CD4-positive, alpha-beta T cell treated with Interleukin-15 for 1 hour (primary cell): ENCODE data around the gene C4B.
"Not testable (repeated sequence)": the region's sequence is repeated elsewhere in the genome, so short reads cannot be mapped to it uniquely, and the experiment has no call there.

ENCODE experiments used
- DNase-seq: peaks from one replicate; pipeline ENCODE4 v3.0.0-alpha.2; 2020

The C4B gene

GRCh38 chr6:32014547-32014946 is at the start of gene C4B:
TSS of gene C4B (plus strand) at chr6:32014795. CDS start at chr6:32014846, 51 bp downstream.
- not testable (repeated sequence) for DNase-seq

- no peak for DNase-seq
These were observed 48.9 kb upstream of the C4B start for GRCh38 chr6:31965700-31966099.

GRCh38 chr6:31966506-31966905 is 48.1 kb upstream of the C4B start:
- DNase-seq: no peak

GRCh38 chr6:31966997-31967925 is 47.3 kb upstream of the C4B start:
- no peak for DNase-seq

GRCh38 chr6:31967926-31968320 is 46.7 kb upstream of the C4B start:
- no peak for DNase-seq

GRCh38 chr6:31968326-31968725 is 46.3 kb upstream of the C4B start:
- DNase-seq: no peak

GRCh38 chr6:31968791-31969711 is 45.5 kb upstream of the C4B start:
- no peak for DNase-seq

GRCh38 chr6:31969712-31970603 is 44.6 kb upstream of the C4B start:
- no peak for DNase-seq

GRCh38 chr6:31970604-31971271 is 43.9 kb upstream of the C4B start:
- DNase-seq: no peak

- no peak for DNase-seq
These were observed 43.2 kb upstream of the C4B start for GRCh38 chr6:31971279-31971992.

GRCh38 chr6:31971993-31972708 is 42.4 kb upstream of the C4B start, which contains the start of gene DXO:
TSS of gene DXO (minus strand) at chr6:31972138. CDS start at chr6:31971675, 463 bp downstream.
- peak; percentile 99 for DNase-seq

GRCh38 chr6:31972709-31973350 is 41.8 kb upstream of the C4B start:
- no peak for DNase-seq

GRCh38 chr6:31976065-31976464 is 38.5 kb upstream of the C4B start:
- not testable (repeated sequence) for DNase-seq

GRCh38 chr6:31977816-31978431 is 36.7 kb upstream of the C4B start:
- no peak for DNase-seq

- no peak for DNase-seq
These were observed 35.8 kb upstream of the C4B start for GRCh38 chr6:31978831-31979230.

GRCh38 chr6:31979238-31979898 is 35.2 kb upstream of the C4B start:
- DNase-seq: no peak

GRCh38 chr6:31980195-31980876 is 34.3 kb upstream of the C4B start:
- not testable (repeated sequence) for DNase-seq

GRCh38 chr6:31980998-31981397 is 33.6 kb upstream of the C4B start:
- not testable (repeated sequence) for DNase-seq
